ENCODE data around the gene CWC22. TPM values are rescaled to one million over a fixed set of nuclear protein-coding genes. Genes with fewer than 3 reads are reported as not detected.

The CWC22 gene
- total and polyA plus RNA-seq, 2 experiments from 2014 or later: 15.7 to 17.6 TPM

- H4K20me1 ChIP-seq (ENCODE audit: insufficient read depth, poor library complexity, severe bottlenecking): no peaks in the 10 kb centered on the region
- H3K9me2 ChIP-seq (replicated peaks; ENCODE audit: insufficient read depth): no peaks in the 10 kb centered on the region
- H3K4me3 ChIP-seq: no peak overlapping the region
- no peaks in the 10 kb centered on the region for H3K27me3 ChIP-seq
- WGBS (ENCODE audit: low lambda C conversion rate, missing lambda C conversion rate): 92% methylated on average over 1 of the region's 1 CpG
- no peak overlapping the region for H2AFZ ChIP-seq
- TF ChIP-seq CTCF (IDR thresholded peaks at IDR 0.05; ENCODE audit: poor library complexity) (no peak), EZH2phosphoT487 (IDR thresholded peaks at IDR 0.05; ENCODE audit: low read depth, severe bottlenecking, unreplicated experiment) (no peak), EZH2 (IDR thresholded peaks at IDR 0.05; ENCODE audit: borderline replicate concordance) (no peak)
- H3K36me3 ChIP-seq (replicated peaks; ENCODE audit: insufficient read depth, low read depth): no peaks in the 10 kb centered on the region
- no peaks in the 10 kb centered on the region for H3K79me2 ChIP-seq
- no peaks in the 10 kb centered on the region for H3K4me1 ChIP-seq (ENCODE audit: insufficient read depth)
- no peak overlapping the region for H3K27ac ChIP-seq
- DNase-seq (ENCODE audit: low spot score): no peak
- no peak overlapping the region for H3K4me2 ChIP-seq
- no peaks in the 10 kb centered on the region for H3K9me3 ChIP-seq (ENCODE audit: low read depth)
Observed at GRCh38 chr2:180048251-180048650, 41.2 kb upstream of the CWC22 start.

GRCh38 chr2:180046776-180047175 is 39.7 kb upstream of the CWC22 start:
- no peaks in the 10 kb centered on the region for H3K36me3 ChIP-seq (replicated peaks; ENCODE audit: insufficient read depth, low read depth)
- no peaks in the 10 kb centered on the region for H3K4me1 ChIP-seq (ENCODE audit: insufficient read depth)
- H3K9me3 ChIP-seq (ENCODE audit: low read depth): no peaks in the 10 kb centered on the region
- TF ChIP-seq EZH2phosphoT487 (IDR thresholded peaks at IDR 0.05; ENCODE audit: low read depth, severe bottlenecking, unreplicated experiment) (no peak), EZH2 (IDR thresholded peaks at IDR 0.05; ENCODE audit: borderline replicate concordance) (no peak), CTCF (IDR thresholded peaks at IDR 0.05; ENCODE audit: poor library complexity) (no peak)
- H3K27me3 ChIP-seq: no peaks in the 10 kb centered on the region
- H3K9me2 ChIP-seq (replicated peaks; ENCODE audit: insufficient read depth): no peaks in the 10 kb centered on the region
- DNase-seq (ENCODE audit: low spot score): no peak
- no peaks in the 10 kb centered on the region for H4K20me1 ChIP-seq (ENCODE audit: insufficient read depth, poor library complexity, severe bottlenecking)
- no peak overlapping the region for H3K4me2 ChIP-seq
- H3K4me3 ChIP-seq: no peak overlapping the region
- no peaks in the 10 kb centered on the region for H3K79me2 ChIP-seq
- no peak overlapping the region for H3K27ac ChIP-seq
- no peak overlapping the region for H2AFZ ChIP-seq

GRCh38 chr2:180046202-180046601 is 39.1 kb upstream of the CWC22 start:
- 84% methylated on average over 1 of the region's 1 CpG for WGBS (ENCODE audit: low lambda C conversion rate, missing lambda C conversion rate)
- no peak overlapping the region for H3K4me2 ChIP-seq
- no peaks in the 10 kb centered on the region for H3K9me3 ChIP-seq (ENCODE audit: low read depth)
- TF ChIP-seq EZH2 (IDR thresholded peaks at IDR 0.05; ENCODE audit: borderline replicate concordance) (no peak), CTCF (IDR thresholded peaks at IDR 0.05; ENCODE audit: poor library complexity) (no peak), EZH2phosphoT487 (IDR thresholded peaks at IDR 0.05; ENCODE audit: low read depth, severe bottlenecking, unreplicated experiment) (no peak)
- no peak overlapping the region for H3K4me3 ChIP-seq
- no peaks in the 10 kb centered on the region for H3K79me2 ChIP-seq
- DNase-seq (ENCODE audit: low spot score): no peak
- H4K20me1 ChIP-seq (ENCODE audit: insufficient read depth, poor library complexity, severe bottlenecking): no peaks in the 10 kb centered on the region
- H3K36me3 ChIP-seq (replicated peaks; ENCODE audit: insufficient read depth, low read depth): no peaks in the 10 kb centered on the region
- H3K4me1 ChIP-seq (ENCODE audit: insufficient read depth): no peaks in the 10 kb centered on the region
- no peaks in the 10 kb centered on the region for H3K27me3 ChIP-seq
- H3K9me2 ChIP-seq (replicated peaks; ENCODE audit: insufficient read depth): no peaks in the 10 kb centered on the region
- H3K27ac ChIP-seq: no peak overlapping the region
- no peak overlapping the region for H2AFZ ChIP-seq
